ENCODE measurements around the gene TUFT1.

GRCh38 chr1:151618470-151618869 is 78.4 kb downstream of the TUFT1 start:
- no peak for TF ChIP-seq REST (IDR thresholded peaks at IDR 0.05; ENCODE audit: low read depth, low read length)
- TF ChIP-seq SMC3 (IDR thresholded peaks at IDR 0.05; ENCODE audit: borderline replicate concordance, low read length): no peak
- TF ChIP-seq CTCF (IDR thresholded peaks at IDR 0.05 in 2 of 3, conservative IDR thresholded peaks at IDR 0.05 in 1 of 3; ENCODE audit: control insufficient read depth in 2 of 3, extremely low read depth in 1 of 3, insufficient read depth in 1 of 3, low read depth in 3 of 3, low read length in 3 of 3): no peak
- no peak for TF ChIP-seq SREBF2 (IDR thresholded peaks at IDR 0.05; ENCODE audit: low read length)
- TF ChIP-seq POLR2AphosphoS5 (IDR thresholded peaks at IDR 0.05; ENCODE audit: low read length): no peak
- no peak for TF ChIP-seq NFYB (IDR thresholded peaks at IDR 0.05; ENCODE audit: insufficient read depth, low read depth, low read length)
- no peak for TF ChIP-seq RAD21 (IDR thresholded peaks at IDR 0.05; ENCODE audit: insufficient read depth, low read depth, low read length)

All from GM12878 (cell line).